ENCODE results near the gene MACC1. TPM values are rescaled to one million over a fixed set of nuclear protein-coding genes. Genes with fewer than 3 reads are reported as not detected.

MACC1 gene
- polyA plus RNA-seq, 1 of the 3 experiments (the other 2 are of a cell fraction): not detected

DNA sequence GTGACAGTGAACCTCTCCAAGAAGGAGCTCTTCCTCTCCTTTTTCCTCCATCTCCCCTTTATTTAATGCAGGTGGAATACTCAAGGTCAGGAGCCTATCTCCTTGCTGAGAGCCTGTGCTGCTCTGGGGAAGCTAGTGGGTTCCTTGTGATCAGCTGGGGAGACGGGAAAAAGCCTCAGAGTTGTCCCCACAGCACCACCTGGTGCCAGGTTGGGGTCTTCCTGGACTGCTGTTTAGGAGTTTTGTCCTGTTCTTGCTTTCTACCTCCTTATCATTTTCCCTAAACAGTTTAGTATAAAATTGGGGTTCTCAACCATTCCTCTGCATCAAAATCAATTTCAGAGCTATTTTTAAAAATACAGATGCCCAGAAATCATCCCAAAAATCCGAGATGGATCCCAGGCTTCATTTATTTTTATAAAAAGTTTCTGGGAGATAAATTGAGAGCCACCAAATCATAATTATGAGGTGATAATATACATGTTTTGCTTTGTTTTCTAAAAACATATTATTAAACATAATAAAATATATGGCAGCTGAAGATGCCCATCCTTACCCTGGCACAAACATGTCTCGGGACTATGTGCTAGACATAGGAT is 44.3 kb downstream of the MACC1 start (continued):
- TF ChIP-seq GATA2 (CRISPR knock-in tag; IDR thresholded peaks at IDR 0.05): no peak

DNA sequence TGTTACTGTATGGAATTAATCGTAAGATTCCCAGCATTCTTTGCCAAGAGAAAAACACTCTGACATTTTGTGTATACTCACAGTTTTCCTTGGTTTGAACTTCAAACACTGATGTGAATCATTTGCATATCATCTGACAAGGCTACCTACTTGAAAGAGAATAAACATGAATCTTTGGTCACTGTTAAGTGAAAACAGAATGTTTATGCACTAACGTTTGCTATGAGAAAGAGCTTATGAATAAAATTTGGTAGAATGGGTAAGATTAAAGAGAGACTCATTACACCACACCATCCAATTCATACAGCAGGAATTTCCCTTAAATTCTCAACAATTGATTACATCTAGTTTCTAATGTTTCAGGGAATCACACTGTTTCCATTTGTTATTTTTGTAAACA is 46.6 kb downstream of the MACC1 start:
- Histone ChIP-seq H4K20me1 (ENCODE audit: insufficient read depth) (no peaks in the 10 kb centered on the region), H3K9me2 (no peaks in the 10 kb centered on the region; the same call in 1 of the 2 replicates), H3K27me3 (ENCODE audit: insufficient read depth) (no peaks in the 10 kb centered on the region), H3K9ac (no peak overlapping the region), H3K4me1 (ENCODE audit: control insufficient read depth in 1 of 2, insufficient read depth in 2 of 2, low read depth in 1 of 2, low read length in 1 of 2) (no peaks in the 10 kb centered on the region), H3K4me2 (no peak overlapping the region), H3F3A (replicated peaks; ENCODE audit: insufficient read depth) (no peaks in the 10 kb centered on the region), H3K27ac (ENCODE audit: low read depth in 2 of 2, low read length in 1 of 2) (no peak overlapping the region), H3K9me3 (no peaks in the 10 kb centered on the region), H3K79me2 (ENCODE audit: insufficient read depth) (no peaks in the 10 kb centered on the region), H2AFZ (ENCODE audit: low read depth) (no peak overlapping the region; the same call in 1 of the 2 replicates), H3K4me3 (ENCODE audit: low read depth in 2 of 2, low read length in 1 of 2) (no peak overlapping the region), H3K36me3 (replicated peaks in 1 of 2; ENCODE audit: control insufficient read depth in 1 of 2, insufficient read depth in 2 of 2, low read length in 1 of 2) (no peaks in the 10 kb centered on the region)
- ChIA-PET CTCF (interaction anchor here (5.0 to 5.4 kb wide), 2 partner anchors 423 to 428 kb away, joined by 29 to 34 read pairs; no protein-coding TSS in a partner anchor), POLR2A (no interaction called here)
- WGBS (ENCODE audit: low lambda C conversion rate): 59% methylated on average over 2 of the region's 2 CpGs
- DNase-seq: no peak
- TF ChIP-seq, protein P1, sequence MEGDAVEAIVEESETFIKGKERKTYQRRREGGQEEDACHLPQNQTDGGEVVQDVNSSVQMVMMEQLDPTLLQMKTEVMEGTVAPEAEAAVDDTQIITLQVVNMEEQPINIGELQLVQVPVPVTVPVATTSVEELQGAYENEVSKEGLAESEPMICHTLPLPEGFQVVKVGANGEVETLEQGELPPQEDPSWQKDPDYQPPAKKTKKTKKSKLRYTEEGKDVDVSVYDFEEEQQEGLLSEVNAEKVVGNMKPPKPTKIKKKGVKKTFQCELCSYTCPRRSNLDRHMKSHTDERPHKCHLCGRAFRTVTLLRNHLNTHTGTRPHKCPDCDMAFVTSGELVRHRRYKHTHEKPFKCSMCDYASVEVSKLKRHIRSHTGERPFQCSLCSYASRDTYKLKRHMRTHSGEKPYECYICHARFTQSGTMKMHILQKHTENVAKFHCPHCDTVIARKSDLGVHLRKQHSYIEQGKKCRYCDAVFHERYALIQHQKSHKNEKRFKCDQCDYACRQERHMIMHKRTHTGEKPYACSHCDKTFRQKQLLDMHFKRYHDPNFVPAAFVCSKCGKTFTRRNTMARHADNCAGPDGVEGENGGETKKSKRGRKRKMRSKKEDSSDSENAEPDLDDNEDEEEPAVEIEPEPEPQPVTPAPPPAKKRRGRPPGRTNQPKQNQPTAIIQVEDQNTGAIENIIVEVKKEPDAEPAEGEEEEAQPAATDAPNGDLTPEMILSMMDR (IDR thresholded peaks at IDR 0.05): no peak
- TF ChIP-seq TAF1 (IDR thresholded peaks at IDR 0.05; ENCODE audit: borderline replicate concordance, low read depth, low read length): no peak
- TF ChIP-seq TCF12 (IDR thresholded peaks at IDR 0.05): no peak
- no peak for TF ChIP-seq FOXJ3 (CRISPR knock-in tag; IDR thresholded peaks at IDR 0.05)
- TF ChIP-seq, protein P2, sequence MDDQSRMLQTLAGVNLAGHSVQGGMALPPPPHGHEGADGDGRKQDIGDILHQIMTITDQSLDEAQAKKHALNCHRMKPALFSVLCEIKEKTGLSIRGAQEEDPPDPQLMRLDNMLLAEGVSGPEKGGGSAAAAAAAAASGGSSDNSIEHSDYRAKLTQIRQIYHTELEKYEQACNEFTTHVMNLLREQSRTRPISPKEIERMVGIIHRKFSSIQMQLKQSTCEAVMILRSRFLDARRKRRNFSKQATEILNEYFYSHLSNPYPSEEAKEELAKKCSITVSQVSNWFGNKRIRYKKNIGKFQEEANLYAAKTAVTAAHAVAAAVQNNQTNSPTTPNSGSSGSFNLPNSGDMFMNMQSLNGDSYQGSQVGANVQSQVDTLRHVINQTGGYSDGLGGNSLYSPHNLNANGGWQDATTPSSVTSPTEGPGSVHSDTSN (IDR thresholded peaks at IDR 0.05): no peak
- TF ChIP-seq, protein P3, sequence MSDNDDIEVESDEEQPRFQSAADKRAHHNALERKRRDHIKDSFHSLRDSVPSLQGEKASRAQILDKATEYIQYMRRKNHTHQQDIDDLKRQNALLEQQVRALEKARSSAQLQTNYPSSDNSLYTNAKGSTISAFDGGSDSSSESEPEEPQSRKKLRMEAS (IDR thresholded peaks at IDR 0.05; ENCODE audit: low read depth): no peak
- TF ChIP-seq SIN3A (IDR thresholded peaks at IDR 0.05; ENCODE audit: borderline replicate concordance, low read depth, low read length): no peak
- no peak for TF ChIP-seq SMC3 (IDR thresholded peaks at IDR 0.05; ENCODE audit: low read depth, low read length)
- TF ChIP-seq, protein P4, sequence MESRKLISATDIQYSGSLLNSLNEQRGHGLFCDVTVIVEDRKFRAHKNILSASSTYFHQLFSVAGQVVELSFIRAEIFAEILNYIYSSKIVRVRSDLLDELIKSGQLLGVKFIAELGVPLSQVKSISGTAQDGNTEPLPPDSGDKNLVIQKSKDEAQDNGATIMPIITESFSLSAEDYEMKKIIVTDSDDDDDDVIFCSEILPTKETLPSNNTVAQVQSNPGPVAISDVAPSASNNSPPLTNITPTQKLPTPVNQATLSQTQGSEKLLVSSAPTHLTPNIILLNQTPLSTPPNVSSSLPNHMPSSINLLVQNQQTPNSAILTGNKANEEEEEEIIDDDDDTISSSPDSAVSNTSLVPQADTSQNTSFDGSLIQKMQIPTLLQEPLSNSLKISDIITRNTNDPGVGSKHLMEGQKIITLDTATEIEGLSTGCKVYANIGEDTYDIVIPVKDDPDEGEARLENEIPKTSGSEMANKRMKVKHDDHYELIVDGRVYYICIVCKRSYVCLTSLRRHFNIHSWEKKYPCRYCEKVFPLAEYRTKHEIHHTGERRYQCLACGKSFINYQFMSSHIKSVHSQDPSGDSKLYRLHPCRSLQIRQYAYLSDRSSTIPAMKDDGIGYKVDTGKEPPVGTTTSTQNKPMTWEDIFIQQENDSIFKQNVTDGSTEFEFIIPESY (IDR thresholded peaks at IDR 0.05; ENCODE audit: borderline replicate concordance, low read depth): no peak
- TF ChIP-seq YY1 (IDR thresholded peaks at IDR 0.05; ENCODE audit: low read depth): no peak
- no peak for TF ChIP-seq GATA2 (CRISPR knock-in tag; IDR thresholded peaks at IDR 0.05)
- TF ChIP-seq POLR2AphosphoS5 (IDR thresholded peaks at IDR 0.05; ENCODE audit: low read depth, low read length): no peak
- TF ChIP-seq EZH2phosphoT487 (IDR thresholded peaks at IDR 0.05; ENCODE audit: borderline replicate concordance, low read depth): no peak
- no peak for TF ChIP-seq MEF2A (IDR thresholded peaks at IDR 0.05; ENCODE audit: borderline replicate concordance, low read depth)
- TF ChIP-seq GABPA (IDR thresholded peaks at IDR 0.05; ENCODE audit: low read depth): no peak
- no peak for TF ChIP-seq NRF1 (IDR thresholded peaks at IDR 0.05; ENCODE audit: low read depth, low read length)
- TF ChIP-seq, protein P5, sequence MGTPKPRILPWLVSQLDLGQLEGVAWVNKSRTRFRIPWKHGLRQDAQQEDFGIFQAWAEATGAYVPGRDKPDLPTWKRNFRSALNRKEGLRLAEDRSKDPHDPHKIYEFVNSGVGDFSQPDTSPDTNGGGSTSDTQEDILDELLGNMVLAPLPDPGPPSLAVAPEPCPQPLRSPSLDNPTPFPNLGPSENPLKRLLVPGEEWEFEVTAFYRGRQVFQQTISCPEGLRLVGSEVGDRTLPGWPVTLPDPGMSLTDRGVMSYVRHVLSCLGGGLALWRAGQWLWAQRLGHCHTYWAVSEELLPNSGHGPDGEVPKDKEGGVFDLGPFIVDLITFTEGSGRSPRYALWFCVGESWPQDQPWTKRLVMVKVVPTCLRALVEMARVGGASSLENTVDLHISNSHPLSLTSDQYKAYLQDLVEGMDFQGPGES (IDR thresholded peaks at IDR 0.05; ENCODE audit: low read depth, low read length): no peak
- no peak for TF ChIP-seq ELF1 (IDR thresholded peaks at IDR 0.05)
- no peak for TF ChIP-seq RFX5 (IDR thresholded peaks at IDR 0.05; ENCODE audit: low read length)
- TF ChIP-seq RXRA (IDR thresholded peaks at IDR 0.05; ENCODE audit: borderline replicate concordance, low read depth): no peak
